ENCODE measurements around the gene SYCP3. TPM values are rescaled to one million over a fixed set of nuclear protein-coding genes. Genes with fewer than 3 reads are reported as not detected.
"Not testable (repeated sequence)": the region's sequence is repeated elsewhere in the genome, so short reads cannot be mapped to it uniquely, and the experiment has no call there.

The SYCP3 gene
- polyA plus RNA-seq, 3 donors from 2014 or later: 0.18 TPM; not detected in 2

DNA sequence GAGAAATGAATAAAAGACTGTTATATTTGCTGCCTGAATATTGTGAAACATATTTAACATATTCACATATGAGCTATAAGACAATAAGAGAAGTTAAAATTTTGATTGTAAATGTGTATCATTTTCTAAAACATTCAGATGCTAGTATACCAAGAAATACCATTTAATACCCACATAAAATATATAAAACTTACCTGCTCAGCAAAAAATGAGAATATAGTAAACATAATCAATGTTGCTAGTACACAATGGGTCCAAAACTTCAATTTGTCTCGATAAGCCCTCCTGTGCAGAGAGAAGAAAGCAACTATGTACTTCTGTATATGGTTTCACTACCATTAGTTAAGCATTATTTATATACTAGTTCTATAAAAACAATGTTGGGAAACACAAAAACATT lies 9.6 kb upstream of the SYCP3 start:
- Mint-ChIP-seq H3K36me3 (peaks cover 21 to 60% (median 36%) of the 10 kb centered on the region in 3 donors), H3K4me1 (peaks cover 21 to 24% of the 10 kb centered on the region in 2 donors), H3K9me3 (no peaks in the 10 kb centered on the region), H3K27me3 (ENCODE audit: low read depth in 3 of 3) (peaks cover 0 to 2% (median 0%) of the 10 kb centered on the region in 3 donors), H3K27ac (peak overlapping the region in 5 of 6 donors; percentile 18 to 82 (median 58)), H3K4me3 (no peak overlapping the region)
- no peak for DNase-seq

DNA sequence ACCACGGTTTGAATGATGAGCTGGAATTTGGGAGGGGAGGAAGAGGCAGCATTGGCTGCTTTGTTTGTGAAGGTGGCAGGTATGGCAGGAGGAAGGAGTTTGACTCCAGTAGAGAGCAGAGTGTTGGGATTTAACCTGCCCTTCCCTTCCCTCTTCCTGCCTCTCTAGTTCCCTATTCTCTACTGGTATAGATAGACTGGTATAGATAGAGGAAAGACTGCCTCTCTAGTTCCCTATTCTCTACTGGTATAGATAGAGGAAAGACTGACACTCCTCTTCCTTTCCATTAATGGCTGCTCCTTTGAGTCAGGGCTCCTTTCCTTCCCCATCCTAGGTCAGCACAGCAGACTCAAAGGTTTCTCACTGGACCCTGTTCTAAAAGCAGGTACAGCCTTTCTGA lies 8.4 kb upstream of the SYCP3 start:
- Mint-ChIP-seq H3K4me3 (no peak overlapping the region), H3K9me3 (no peaks in the 10 kb centered on the region), H3K27me3 (ENCODE audit: low read depth in 3 of 3) (no peaks in the 10 kb centered on the region), H3K27ac (peak overlapping the region; percentile 41 to 85 (median 76)), H3K4me1 (peaks cover 33 to 36% of the 10 kb centered on the region in 2 donors), H3K36me3 (peaks cover 18 to 58% (median 31%) of the 10 kb centered on the region in 3 donors)
- no peak for DNase-seq

- no peaks in the 10 kb centered on the region for H3K9me3 Mint-ChIP-seq
- peaks cover 18 to 52% (median 27%) of the 10 kb centered on the region in 3 donors for H3K36me3 Mint-ChIP-seq
- no peaks in the 10 kb centered on the region for H3K27me3 Mint-ChIP-seq (ENCODE audit: low read depth in 3 of 3)
- DNase-seq: no peak
- H3K4me3 Mint-ChIP-seq: no peak overlapping the region
- H3K27ac Mint-ChIP-seq: peak overlapping the region in 5 of 6 donors; percentile 41 to 82 (median 65)
- peaks cover 34 to 39% of the 10 kb centered on the region in 2 donors for H3K4me1 Mint-ChIP-seq
These were observed 7.4 kb upstream of the SYCP3 start for GRCh38 chr12:101746661-101747060.

- Mint-ChIP-seq H3K36me3 (peaks cover 21 to 48% (median 27%) of the 10 kb centered on the region in 3 donors), H3K9me3 (no peaks in the 10 kb centered on the region), H3K4me1 (peaks cover 34 to 39% of the 10 kb centered on the region in 2 donors), H3K27me3 (ENCODE audit: low read depth in 3 of 3) (no peaks in the 10 kb centered on the region), H3K4me3 (no peak overlapping the region), H3K27ac (peak overlapping the region in 5 of 6 donors; percentile 6 to 96 (median 42))
- DNase-seq: no peak
These were observed 6.9 kb upstream of the SYCP3 start for GRCh38 chr12:101746196-101746595.

- no peak for DNase-seq
- Mint-ChIP-seq H3K27me3 (ENCODE audit: low read depth in 3 of 3) (no peaks in the 10 kb centered on the region), H3K9me3 (no peaks in the 10 kb centered on the region), H3K36me3 (peaks cover 19 to 41% (median 23%) of the 10 kb centered on the region in 3 donors), H3K4me3 (no peak overlapping the region), H3K4me1 (peaks cover 34 to 39% of the 10 kb centered on the region in 2 donors), H3K27ac (peak overlapping the region; percentile 88 to 96 (median 94))
These were observed 6.2 kb upstream of the SYCP3 start for GRCh38 chr12:101745481-101745880.

DNA sequence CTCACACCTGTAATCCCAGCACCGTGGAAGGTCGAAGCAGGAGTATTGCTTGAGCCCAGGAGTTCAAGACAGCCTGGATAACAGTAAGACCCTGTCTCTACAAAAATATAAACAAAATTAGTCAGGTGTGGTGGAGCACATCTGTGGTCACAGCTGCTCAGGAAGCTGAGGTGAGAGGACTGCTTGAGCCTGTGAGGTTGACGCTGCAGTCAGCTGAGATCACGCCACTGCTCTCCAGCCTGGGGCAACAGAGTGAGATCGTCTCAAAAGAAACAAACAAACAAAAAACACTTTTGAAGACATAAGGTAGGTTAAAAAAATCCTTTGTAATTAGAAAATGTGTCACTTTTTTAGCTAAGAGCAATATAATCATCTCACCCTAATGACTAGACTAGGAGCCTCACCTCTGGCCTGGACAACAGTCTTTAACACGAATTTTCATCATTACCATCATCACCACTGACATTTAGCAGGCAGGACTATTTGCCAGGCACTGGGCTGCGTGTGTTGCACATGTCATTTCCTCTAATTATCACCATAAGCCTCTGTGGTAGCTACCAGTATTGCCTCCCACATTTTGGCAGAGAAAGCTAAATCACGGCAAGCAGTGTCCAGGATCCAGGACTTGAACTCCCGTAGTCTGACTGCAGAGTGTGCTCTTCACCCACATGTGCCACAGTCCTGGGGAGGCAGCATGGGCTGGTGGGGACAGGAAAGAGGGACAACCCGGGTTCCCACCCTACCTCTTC lies 4.6 kb upstream of the SYCP3 start:
- H3K36me3 Mint-ChIP-seq: peaks cover 12 to 29% (median 13%) of the 10 kb centered on the region in 3 donors
- peaks cover 0 to 2% (median 0%) of the 10 kb centered on the region in 3 donors for H3K27me3 Mint-ChIP-seq (ENCODE audit: low read depth in 3 of 3)

DNA sequence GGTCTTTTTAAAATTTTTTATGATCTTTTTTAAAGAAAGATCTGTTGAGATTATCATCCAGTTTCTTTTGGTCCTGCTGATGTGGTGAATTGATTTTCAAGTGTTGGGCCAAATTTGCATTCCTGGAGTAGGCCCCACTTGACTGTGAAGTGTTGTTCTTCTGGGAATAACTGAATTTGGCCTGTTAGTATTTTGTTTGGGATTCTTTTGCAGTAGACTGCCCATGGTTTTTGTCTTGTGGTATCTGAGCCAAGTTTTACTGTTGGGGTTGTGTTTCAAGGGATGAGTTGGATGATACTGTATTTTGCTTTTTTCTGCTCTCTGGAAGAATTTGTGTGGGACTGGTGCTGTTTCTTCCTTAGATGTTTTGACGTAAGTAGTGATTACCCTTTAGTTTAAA lies 4.0 kb upstream of the SYCP3 start:
- DNase-seq: no peak
- Mint-ChIP-seq H3K4me3 (peak overlapping the region in 4 of 5 donors; percentile 1 to 53 (median 12)), H3K9me3 (no peaks in the 10 kb centered on the region), H3K36me3 (peaks cover 6 to 23% (median 13%) of the 10 kb centered on the region in 3 donors), H3K4me1 (peaks cover 27 to 32% of the 10 kb centered on the region in 2 donors), H3K27ac (peak overlapping the region; percentile 88 to 96 (median 94)), H3K27me3 (ENCODE audit: low read depth in 3 of 3) (peaks cover 0 to 2% (median 2%) of the 10 kb centered on the region in 3 donors)

More for the DNA sequence above, 4.6 kb upstream of the SYCP3 start:
- DNase-seq: peak; percentile 59 to 70 (median 70)
- Mint-ChIP-seq H3K4me1 (peaks cover 30 to 32% of the 10 kb centered on the region in 2 donors), H3K9me3 (no peaks in the 10 kb centered on the region), H3K4me3 (peak overlapping the region; percentile 8 to 53 (median 26)), H3K27ac (peak overlapping the region; percentile 88 to 96 (median 94))

DNA sequence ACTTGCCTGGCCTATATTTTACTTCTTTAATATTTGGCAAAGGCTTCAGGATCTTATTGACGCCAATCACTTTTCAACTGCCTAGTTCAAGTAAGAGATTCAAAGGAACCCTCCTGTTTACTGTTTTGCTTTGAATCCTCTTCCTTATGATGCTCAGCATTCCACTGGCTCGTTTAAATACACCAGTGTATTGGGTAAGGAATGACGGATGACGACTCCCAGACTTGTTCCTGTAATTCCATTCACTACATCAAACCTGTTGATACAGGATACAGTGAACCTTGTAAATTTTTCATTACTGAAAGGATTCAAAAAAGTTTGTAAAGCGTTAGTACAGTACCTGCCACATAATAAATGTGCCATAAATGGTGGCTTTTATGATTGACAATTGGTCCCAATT lies 1.7 kb upstream of the SYCP3 start:
- Mint-ChIP-seq H3K9me3 (no peaks in the 10 kb centered on the region), H3K4me3 (no peak overlapping the region), H3K27me3 (ENCODE audit: low read depth in 3 of 3) (peaks cover 0 to 2% (median 2%) of the 10 kb centered on the region in 3 donors), H3K4me1 (peaks cover 27 to 32% of the 10 kb centered on the region in 2 donors), H3K36me3 (peaks cover 4 to 14% (median 6%) of the 10 kb centered on the region in 3 donors), H3K27ac (peak overlapping the region; percentile 41 to 96 (median 91))
- DNase-seq: no peak

DNA sequence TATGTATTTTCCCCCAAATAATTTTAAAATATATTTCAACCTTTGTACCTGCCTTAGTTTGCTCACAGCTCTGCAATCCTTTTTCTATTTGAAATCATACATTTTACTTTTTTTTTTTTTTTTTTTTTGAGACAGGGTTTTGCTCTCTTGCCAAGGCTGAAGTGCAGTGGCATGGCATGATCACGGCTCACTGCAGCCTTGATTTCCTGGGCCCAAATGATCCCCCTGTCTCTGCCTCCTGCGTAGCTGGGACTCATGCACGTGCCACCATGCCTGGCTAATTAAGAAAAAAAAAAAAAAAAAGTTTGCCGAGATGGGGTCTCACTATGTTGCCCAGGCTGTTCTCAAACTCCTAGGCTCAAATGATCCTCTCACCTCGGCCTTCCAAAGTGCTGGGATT lies 1.3 kb upstream of the SYCP3 start:
- DNase-seq: no peak
- no peaks in the 10 kb centered on the region for H3K9me3 Mint-ChIP-seq
- H3K27me3 Mint-ChIP-seq (ENCODE audit: low read depth in 3 of 3): peaks cover 0 to 2% (median 2%) of the 10 kb centered on the region in 3 donors
- peak overlapping the region in 1 of 6 donors; percentile 88 for H3K27ac Mint-ChIP-seq
- peaks cover 27 to 32% of the 10 kb centered on the region in 2 donors for H3K4me1 Mint-ChIP-seq
- peaks cover 4 to 13% (median 6%) of the 10 kb centered on the region in 3 donors for H3K36me3 Mint-ChIP-seq
- H3K4me3 Mint-ChIP-seq: no peak overlapping the region

GRCh38 chr12:101737476-101737875 lies 1.8 kb downstream of the SYCP3 start:
- Mint-ChIP-seq H3K36me3 (peaks cover 4 to 14% (median 13%) of the 10 kb centered on the region in 3 donors), H3K27me3 (ENCODE audit: low read depth in 3 of 3) (peaks cover 0 to 2% (median 2%) of the 10 kb centered on the region in 3 donors), H3K4me3 (no peak overlapping the region), H3K4me1 (peaks cover 0 to 1% of the 10 kb centered on the region in 2 donors), H3K9me3 (no peaks in the 10 kb centered on the region), H3K27ac (peak overlapping the region in 2 of 6 donors; percentile 10 to 65)
- DNase-seq: no peak

- not testable (repeated sequence) for H3K27me3 Mint-ChIP-seq (ENCODE audit: low read depth in 3 of 3); H3K27ac Mint-ChIP-seq; DNase-seq; H3K4me1 Mint-ChIP-seq; H3K9me3 Mint-ChIP-seq; H3K4me3 Mint-ChIP-seq
- peaks cover 9 to 29% (median 18%) of the 10 kb centered on the region in 3 donors for H3K36me3 Mint-ChIP-seq
These were observed 4.8 kb downstream of the SYCP3 start for GRCh38 chr12:101734482-101734881.

- H3K27ac Mint-ChIP-seq: no peak overlapping the region
- no peak for DNase-seq
- no peaks in the 10 kb centered on the region for H3K27me3 Mint-ChIP-seq (ENCODE audit: low read depth in 3 of 3)
- no peaks in the 10 kb centered on the region for H3K9me3 Mint-ChIP-seq
- H3K36me3 Mint-ChIP-seq: peaks cover 16 to 38% (median 18%) of the 10 kb centered on the region in 3 donors
- no peaks in the 10 kb centered on the region for H3K4me1 Mint-ChIP-seq
- no peak overlapping the region for H3K4me3 Mint-ChIP-seq
These were observed 6.1 kb downstream of the SYCP3 start for GRCh38 chr12:101733166-101733565.

DNA sequence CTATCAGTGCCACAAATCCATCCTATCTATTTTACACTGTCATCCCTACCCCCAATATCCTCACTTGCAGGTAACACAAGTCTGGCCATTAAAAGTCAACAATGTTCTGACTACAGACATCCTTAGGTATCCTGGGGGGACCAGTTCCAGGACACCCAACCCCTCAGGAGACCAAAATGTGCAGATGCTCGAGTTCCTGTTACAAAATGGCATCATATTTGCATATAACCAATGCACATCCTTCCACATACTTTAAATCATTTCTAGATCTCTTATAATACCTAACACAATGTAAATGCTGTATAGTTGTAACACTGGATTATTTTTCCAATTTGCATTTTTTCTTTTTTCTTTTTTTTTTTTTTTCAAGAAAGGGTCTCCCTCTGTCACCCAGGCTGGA lies 6.9 kb downstream of the SYCP3 start:
- H3K27me3 Mint-ChIP-seq (ENCODE audit: low read depth in 3 of 3): no peaks in the 10 kb centered on the region
- peaks cover 13 to 38% (median 18%) of the 10 kb centered on the region in 3 donors for H3K36me3 Mint-ChIP-seq
- H3K27ac Mint-ChIP-seq: no peak overlapping the region
- no peaks in the 10 kb centered on the region for H3K4me1 Mint-ChIP-seq
- no peak for DNase-seq
- H3K4me3 Mint-ChIP-seq: no peak overlapping the region
- H3K9me3 Mint-ChIP-seq: no peaks in the 10 kb centered on the region

DNA sequence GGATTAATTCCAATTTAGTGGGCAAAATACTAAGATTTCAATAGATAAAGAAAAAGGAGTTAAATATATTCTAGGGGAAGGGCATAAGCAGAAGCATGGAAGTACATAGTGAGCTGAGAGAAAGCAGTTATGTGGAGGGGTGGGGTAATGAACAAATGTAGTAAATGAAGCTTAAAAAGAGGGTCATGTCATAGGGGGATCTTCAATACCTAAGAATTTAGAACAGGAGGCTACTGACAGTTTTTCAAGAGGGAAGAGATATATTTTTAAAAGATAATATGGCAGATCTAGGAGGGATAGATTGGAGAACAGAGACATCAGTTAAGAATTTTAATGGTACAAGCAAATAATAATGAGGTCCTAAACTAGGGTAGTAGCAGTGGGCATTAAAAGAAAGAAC lies 9.4 kb downstream of the SYCP3 start:
- H3K4me3 Mint-ChIP-seq: no peak overlapping the region
- peak overlapping the region in 2 of 6 donors; percentile 17 to 42 for H3K27ac Mint-ChIP-seq

More for the DNA sequence above, 9.4 kb downstream of the SYCP3 start:
- H3K27me3 Mint-ChIP-seq (ENCODE audit: low read depth in 3 of 3): no peaks in the 10 kb centered on the region
- no peaks in the 10 kb centered on the region for H3K9me3 Mint-ChIP-seq
- peaks cover 18 to 41% (median 25%) of the 10 kb centered on the region in 3 donors for H3K36me3 Mint-ChIP-seq
- no peak for DNase-seq
- no peaks in the 10 kb centered on the region for H3K4me1 Mint-ChIP-seq
